OCI-LY1 (cell line): ENCODE measurements around the gene KCNH2.

Experiments used
- H2AFZ ChIP-seq: fragments of 200-600 bp; sonication (generic), shearing (Covaris generic); 2 replicates; pipeline ENCODE4 v1.6.0; 2014; ENCODE audit warnings: antibody characterized with exemption, mild to moderate bottlenecking, low read length
- H3F3A ChIP-seq: fragments of 200-600 bp; sonication (generic), shearing (Covaris generic); 2 replicates; pipeline ENCODE4 v1.6.0; 2014; ENCODE audit warnings: mild to moderate bottlenecking, antibody characterized with exemption, low read length, moderate library complexity; ENCODE audit not compliant: insufficient read depth
- H3K27ac ChIP-seq: fragments of 200-600 bp; sonication (generic); 2 replicates; pipeline ENCODE4 v1.5.1; 2014; ENCODE audit warnings: low read length, mixed run types, mild to moderate bottlenecking, low read depth; ENCODE audit not compliant: poor library complexity, severe bottlenecking
- H3K27me3 ChIP-seq: fragments of 200-600 bp; sonication (generic); 2 replicates; pipeline ENCODE4 v1.6.0; 2014; ENCODE audit warnings: antibody characterized with exemption, mild to moderate bottlenecking, low read length, moderate library complexity; ENCODE audit not compliant: insufficient read depth
- H3K36me3 ChIP-seq: fragments of 200-600 bp; sonication (generic); 2 replicates; pipeline ENCODE4 v1.6.1; 2014; ENCODE audit warnings: mild to moderate bottlenecking, antibody characterized with exemption, low read length, moderate library complexity, mixed read lengths; ENCODE audit not compliant: insufficient read depth
- H3K4me1 ChIP-seq: fragments of 200-600 bp; sonication (generic); 2 replicates; pipeline ENCODE4 v1.5.1; 2014; ENCODE audit warnings: mild to moderate bottlenecking, low read length, moderate library complexity; ENCODE audit not compliant: insufficient read depth, severe bottlenecking
- H3K4me2 ChIP-seq: fragments of 200-600 bp; sonication (generic), shearing (Covaris generic); 2 replicates; pipeline ENCODE4 v1.6.1; 2014; ENCODE audit warnings: low read length
- H3K4me3 ChIP-seq: fragments of 200-600 bp; sonication (generic); 2 replicates; pipeline ENCODE4 v1.5.1; 2014; ENCODE audit warnings: low read length, low read depth, mild to moderate bottlenecking, mixed read lengths; ENCODE audit not compliant: poor library complexity, severe bottlenecking
- H3K79me2 ChIP-seq: fragments of 200-600 bp; shearing (Covaris generic); 2 replicates; pipeline ENCODE4 v1.6.1; 2016; ENCODE audit warnings: mixed run types, low read length, mixed read lengths; ENCODE audit not compliant: insufficient read depth
- H3K9ac ChIP-seq: fragments of 200-600 bp; sonication (generic), shearing (Covaris generic); 2 replicates; pipeline ENCODE4 v1.6.1; 2014; ENCODE audit warnings: mild to moderate bottlenecking, low read length, mixed read lengths
- H3K9me2 ChIP-seq: fragments of 200-600 bp; sonication (generic), shearing (Covaris generic); 2 replicates; pipeline ENCODE4 v1.6.1; 2014; ENCODE audit warnings: low read depth, mild to moderate bottlenecking, low read length, mixed read lengths
- H3K9me3 ChIP-seq: fragments of 200-600 bp; shearing (Covaris generic); 2 replicates; pipeline ENCODE4 v1.6.1; 2014; ENCODE audit warnings: low read length, mixed read lengths
- H4K20me1 ChIP-seq: fragments of 200-600 bp; sonication (generic), shearing (Covaris generic); 2 replicates; pipeline ENCODE4 v1.6.0; 2016; ENCODE audit warnings: mild to moderate bottlenecking, low read length; ENCODE audit not compliant: insufficient read depth
- CTCF ChIP-seq: fragments of 200-600 bp; sonication (generic), shearing (Covaris generic); IDR thresholded peaks from 2 replicates; pipeline ENCODE4 v1.5.1; 2017; ENCODE audit warnings: mild to moderate bottlenecking, antibody characterized with exemption, low read length, moderate library complexity, mixed read lengths
- EZH2 ChIP-seq: fragments of 200-600 bp; sonication (generic), shearing (Covaris generic); IDR thresholded peaks from 2 replicates; pipeline ENCODE4 v1.8.0; 2017; ENCODE audit warnings: borderline replicate concordance, mixed run types, mild to moderate bottlenecking, antibody characterized with exemption, low read length, moderate library complexity, mixed read lengths

The KCNH2 gene

GRCh38 chr7:150918378-150918777, 59.7 kb downstream of the KCNH2 start:
- Histone ChIP-seq H3K36me3 (no peaks in the 10 kb centered on the region), H3K27me3 (peaks cover 16% of the 10 kb centered on the region), H3F3A (no peaks in the 10 kb centered on the region), H2AFZ (no peak overlapping the region), H3K4me3 (no peak overlapping the region), H3K4me1 (no peaks in the 10 kb centered on the region), H3K9me2 (no peaks in the 10 kb centered on the region), H4K20me1 (no peaks in the 10 kb centered on the region), H3K9ac (no peak overlapping the region), H3K79me2 (no peaks in the 10 kb centered on the region), H3K27ac (no peak overlapping the region), H3K9me3 (no peaks in the 10 kb centered on the region), H3K4me2 (no peak overlapping the region)
- TF ChIP-seq EZH2 = no peak
- no peak for TF ChIP-seq CTCF

- no peak overlapping the region for H3K27ac ChIP-seq
- no peaks in the 10 kb centered on the region for H3F3A ChIP-seq
- H2AFZ ChIP-seq = no peak overlapping the region
Observed at GRCh38 chr7:150917969-150918368, 60.2 kb downstream of the KCNH2 start.

DNA sequence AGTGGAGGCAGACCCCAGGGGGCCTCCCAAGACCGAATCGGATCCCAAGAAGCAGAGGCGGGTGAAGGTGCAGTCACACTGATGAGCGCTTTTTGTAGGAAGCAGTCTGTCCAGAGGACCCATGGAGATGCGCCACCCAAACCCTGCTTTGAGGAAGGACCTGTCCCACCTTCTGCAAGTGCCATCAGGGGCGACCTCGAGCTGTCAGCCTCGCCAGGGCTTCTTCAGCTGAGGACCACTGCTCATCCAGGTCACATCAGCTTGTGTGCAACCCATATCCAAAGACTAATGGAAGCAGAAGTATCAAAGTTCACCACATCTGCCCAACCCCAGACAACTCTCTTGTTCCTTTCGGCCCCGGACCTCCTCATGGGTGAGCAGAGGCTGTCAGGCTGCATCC, 61.5 kb downstream of the KCNH2 start:
- Histone ChIP-seq H3F3A (no peaks in the 10 kb centered on the region), H3K4me2 (no peak overlapping the region), H2AFZ (no peak overlapping the region), H3K79me2 (no peaks in the 10 kb centered on the region), H3K4me3 (no peak overlapping the region), H3K27me3 (peaks cover 24% of the 10 kb centered on the region), H3K4me1 (no peaks in the 10 kb centered on the region), H4K20me1 (no peaks in the 10 kb centered on the region), H3K27ac (no peak overlapping the region), H3K9me2 (no peaks in the 10 kb centered on the region), H3K9me3 (no peaks in the 10 kb centered on the region), H3K9ac (no peak overlapping the region), H3K36me3 (no peaks in the 10 kb centered on the region)
- TF ChIP-seq EZH2 = no peak
- no peak for TF ChIP-seq CTCF

More at GRCh38 chr7:150917969-150918368, 60.2 kb downstream of the KCNH2 start:
- H3K9me2 ChIP-seq = no peaks in the 10 kb centered on the region
- no peaks in the 10 kb centered on the region for H3K36me3 ChIP-seq
- H3K27me3 ChIP-seq = peaks cover 16% of the 10 kb centered on the region
- H4K20me1 ChIP-seq = no peaks in the 10 kb centered on the region
- H3K4me3 ChIP-seq = no peak overlapping the region
- TF ChIP-seq EZH2 (no peak), CTCF (no peak)
- H3K9ac ChIP-seq = no peak overlapping the region
- no peaks in the 10 kb centered on the region for H3K79me2 ChIP-seq
- no peaks in the 10 kb centered on the region for H3K9me3 ChIP-seq
- no peaks in the 10 kb centered on the region for H3K4me1 ChIP-seq
- H3K4me2 ChIP-seq = no peak overlapping the region
